Astrocyte of the spinal cord (primary cell): ENCODE data around the gene PTGIS.

Experiments
- DNase-seq: peaks from one replicate; pipeline ENCODE4 v3.0.0; 2011; ENCODE audit warnings: low read depth, low spot score
- H3K4me3 ChIP-seq: 2 replicates; pipeline ENCODE4 v1.5.1; 2011; ENCODE audit warnings: low read depth, mild to moderate bottlenecking, low read length, moderate library complexity
- CTCF ChIP-seq: IDR thresholded peaks from 2 replicates; pipeline ENCODE4 v1.5.1; 2012; ENCODE audit warnings: low read depth, mild to moderate bottlenecking, low read length, inconsistent platforms
- in situ Hi-C: cut with HindIII; loops from 2 replicates; pipeline ENCODE4 v1.10.0; 2017; ENCODE audit warnings: low sequenced_read_pairs

Gene PTGIS

GRCh38 chr20:49582413-49583334 is 14.7 kb upstream of the PTGIS start:
- no peak overlapping the region for H3K4me3 ChIP-seq
- DNase-seq = no peak
- no peak for TF ChIP-seq CTCF
- in situ Hi-C loops = no loop called here

GRCh38 chr20:49581482-49581881 is 13.5 kb upstream of the PTGIS start:
- in situ Hi-C loops = no loop called here
- TF ChIP-seq CTCF = no peak
- no peak overlapping the region for H3K4me3 ChIP-seq
- no peak for DNase-seq

- H3K4me3 ChIP-seq = no peak overlapping the region
- in situ Hi-C loops = no loop called here
- DNase-seq = no peak
- TF ChIP-seq CTCF = no peak
Observed at GRCh38 chr20:49580813-49581174, 12.9 kb upstream of the PTGIS start.

- TF ChIP-seq CTCF = no peak
- DNase-seq = peak; percentile 57
- in situ Hi-C loops = no loop called here
- no peak overlapping the region for H3K4me3 ChIP-seq
Observed at GRCh38 chr20:49579874-49580812, 12.2 kb upstream of the PTGIS start.

- no peak for TF ChIP-seq CTCF
- H3K4me3 ChIP-seq = no peak overlapping the region
- in situ Hi-C loops = no loop called here
- no peak for DNase-seq
Observed at GRCh38 chr20:49579195-49579594, 11.3 kb upstream of the PTGIS start.

GRCh38 chr20:49578436-49578835 is 10.5 kb upstream of the PTGIS start:
- no peak for TF ChIP-seq CTCF
- no peak overlapping the region for H3K4me3 ChIP-seq
- in situ Hi-C loops = no loop called here
- DNase-seq = no peak
